T-helper 22 cell (primary cell): Measurements from ENCODE around the gene ABAT.

Experiments used
- DNase-seq: peaks from one replicate; pipeline ENCODE4 v3.0.0-alpha.2; 2020; ENCODE audit warnings: low read depth

ABAT gene

DNA sequence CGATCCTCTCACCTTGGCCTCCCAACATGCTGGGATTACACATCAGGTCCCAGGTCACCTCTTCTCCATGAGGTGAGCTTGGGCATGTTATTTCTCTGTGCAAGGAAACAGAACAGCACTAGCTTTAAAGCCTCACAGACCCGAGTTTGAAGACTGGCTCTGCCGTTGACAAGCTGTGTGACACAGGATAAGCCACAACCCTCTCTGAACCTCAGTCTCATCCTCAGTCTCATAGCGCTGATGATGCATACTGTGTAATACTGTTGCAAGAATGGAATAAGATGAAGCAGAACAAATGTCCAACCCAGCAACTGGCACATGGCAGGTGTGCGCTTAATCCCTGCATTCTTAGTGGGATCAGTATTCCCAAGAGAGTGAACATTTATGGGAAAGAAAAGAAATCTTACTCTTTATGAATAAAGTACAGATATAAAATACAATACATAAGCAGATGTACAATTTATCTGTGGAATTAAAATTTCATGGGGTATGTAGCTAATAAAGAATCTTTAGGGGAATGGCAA lies 43.5 kb downstream of the ABAT start:
- DNase-seq: no peak

DNA sequence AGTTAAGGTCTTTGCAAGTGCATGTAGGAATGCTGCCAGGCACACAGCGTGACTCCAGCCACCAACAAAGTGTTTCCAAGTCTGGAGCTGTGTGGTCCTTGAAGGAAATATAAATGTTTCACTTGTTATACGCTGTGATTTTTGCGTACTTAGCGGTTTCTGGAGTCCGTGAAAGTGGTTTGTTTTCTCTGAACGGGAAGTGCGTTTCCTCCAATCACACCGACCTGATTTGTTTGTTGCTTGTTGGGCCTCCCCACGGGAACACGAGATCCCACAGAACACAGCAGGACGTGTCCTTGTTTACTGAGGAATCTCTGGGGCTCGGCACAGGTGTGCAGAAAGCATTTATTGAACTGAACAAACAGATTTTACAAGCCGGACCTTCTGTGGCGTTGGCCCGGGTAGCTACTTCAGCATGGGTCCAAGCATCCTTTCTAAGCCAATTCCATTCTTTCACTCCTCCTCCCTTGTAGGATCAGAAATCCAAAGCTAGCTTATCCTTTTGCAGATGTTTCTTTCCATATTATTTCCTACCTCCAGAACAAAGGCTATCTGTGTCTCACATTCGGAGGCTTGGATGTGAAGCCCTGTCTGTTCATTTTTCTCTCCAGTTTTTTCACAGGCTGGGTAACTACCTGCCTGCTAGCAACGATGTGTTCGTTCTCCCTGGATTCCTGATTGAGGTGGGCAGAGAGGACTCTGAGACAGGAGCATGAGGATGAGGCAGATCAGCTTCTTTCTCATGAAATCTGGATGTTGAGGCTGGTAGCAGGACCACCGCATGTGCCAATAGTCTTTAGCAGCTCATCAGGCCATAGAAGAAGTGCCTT lies 44.6 kb downstream of the ABAT start:
- no peak for DNase-seq

DNA sequence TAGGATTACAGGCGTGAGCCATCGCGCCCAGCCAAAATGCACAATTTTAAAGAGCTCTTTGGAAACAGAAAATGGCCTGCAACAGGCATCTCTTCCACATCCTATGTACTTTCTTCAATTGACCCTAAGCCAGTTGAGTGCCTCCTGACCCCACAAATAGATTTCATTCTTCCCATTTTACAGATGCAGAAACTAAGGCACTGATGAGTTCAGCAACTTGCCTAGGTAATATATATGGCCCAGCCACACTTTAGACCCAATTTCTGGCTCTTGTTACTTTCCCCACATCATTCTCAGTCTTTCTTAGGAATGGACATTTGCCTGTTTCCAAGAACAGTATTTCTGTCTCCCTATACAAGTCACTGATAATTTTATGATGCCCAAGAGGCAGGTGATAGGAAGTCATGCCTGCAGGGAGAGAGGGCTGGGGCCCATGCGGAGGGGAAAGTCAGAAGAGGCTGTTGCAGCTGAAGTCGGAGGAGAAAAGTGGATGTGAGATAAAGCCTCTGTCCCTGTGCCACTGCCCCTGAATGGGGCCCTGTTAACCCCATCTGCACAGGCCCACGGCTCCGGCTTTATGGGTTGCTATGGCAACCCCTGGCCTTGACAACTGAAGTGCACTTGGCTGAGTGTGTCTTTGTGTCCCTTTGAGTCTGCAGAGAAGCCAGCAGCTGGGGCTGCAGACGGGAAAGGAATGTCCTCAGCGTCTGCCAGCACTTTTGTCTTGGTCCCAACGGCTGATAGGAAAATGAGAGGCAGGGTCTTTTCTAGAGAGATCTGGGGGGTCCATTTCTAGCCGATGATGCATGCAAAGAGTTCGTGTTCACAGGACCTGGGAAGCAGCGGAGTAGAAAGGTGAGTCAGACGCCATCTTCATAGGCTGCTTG lies 45.9 kb downstream of the ABAT start:
- no peak for DNase-seq

DNA sequence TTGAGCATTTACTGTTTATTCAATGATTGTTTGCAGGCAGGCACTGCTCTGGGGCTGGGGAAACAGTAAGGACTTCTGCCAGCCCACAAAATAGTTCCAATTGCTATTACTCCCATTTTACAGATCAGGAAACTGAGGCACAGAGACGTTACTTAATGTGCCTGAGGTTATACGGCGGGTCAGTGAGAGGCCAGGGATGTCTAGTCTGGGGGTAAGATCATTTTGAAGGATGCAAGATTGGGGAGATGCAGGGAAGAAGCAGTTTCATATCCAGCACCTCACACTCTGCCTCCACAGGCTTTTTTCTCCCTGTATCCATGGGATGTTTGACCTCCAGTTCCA lies 46.5 kb downstream of the ABAT start:
- DNase-seq: no peak

DNA sequence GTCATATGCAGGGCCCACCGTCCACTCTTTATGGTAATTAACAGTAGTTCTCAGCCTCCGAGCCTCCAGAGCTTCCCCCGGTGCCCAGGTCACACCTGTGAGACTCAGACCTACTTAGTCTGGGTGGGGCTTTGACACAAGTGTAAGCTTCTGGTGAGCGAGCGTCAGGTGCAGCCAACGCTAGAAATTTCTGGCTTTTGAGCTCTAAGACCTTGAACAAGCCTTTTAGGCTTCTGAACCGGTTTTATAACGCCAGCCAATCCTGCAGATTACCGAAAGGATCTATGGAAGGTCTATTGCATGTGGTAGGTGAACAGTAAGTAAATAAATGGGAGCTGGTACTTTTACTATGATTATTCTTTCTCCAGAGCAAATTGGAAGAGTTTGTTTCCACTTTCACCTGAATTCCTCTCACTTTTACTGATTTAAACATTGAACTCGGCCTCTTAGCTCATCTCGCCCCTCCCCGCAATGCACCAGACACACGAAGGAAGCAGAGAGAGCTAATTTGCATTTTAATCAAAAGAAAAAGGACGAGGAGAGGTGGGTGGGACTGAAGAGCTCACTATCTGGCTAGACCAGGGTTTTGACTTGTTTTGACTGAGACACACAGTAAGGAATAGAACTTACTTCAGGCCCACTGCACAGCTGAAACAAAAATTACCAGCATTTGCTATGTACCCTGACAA lies 47.1 kb downstream of the ABAT start:
- no peak for DNase-seq

DNA sequence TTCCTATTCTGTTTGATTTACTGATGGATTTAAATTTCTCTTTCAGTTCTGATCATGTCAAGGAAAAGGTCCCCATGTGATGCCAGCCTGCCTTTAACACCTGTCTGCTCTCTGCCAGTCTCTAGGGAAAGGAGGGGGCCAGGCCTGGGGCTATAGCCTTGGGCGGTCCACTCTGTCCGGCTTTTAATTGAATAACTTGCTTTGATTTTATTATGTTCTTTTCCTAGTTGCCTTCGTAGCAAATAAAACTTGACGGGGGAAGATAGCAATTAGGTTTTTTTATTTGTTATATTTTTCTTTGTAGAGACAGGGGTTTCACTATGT lies 47.6 kb downstream of the ABAT start:
- no peak for DNase-seq

DNA sequence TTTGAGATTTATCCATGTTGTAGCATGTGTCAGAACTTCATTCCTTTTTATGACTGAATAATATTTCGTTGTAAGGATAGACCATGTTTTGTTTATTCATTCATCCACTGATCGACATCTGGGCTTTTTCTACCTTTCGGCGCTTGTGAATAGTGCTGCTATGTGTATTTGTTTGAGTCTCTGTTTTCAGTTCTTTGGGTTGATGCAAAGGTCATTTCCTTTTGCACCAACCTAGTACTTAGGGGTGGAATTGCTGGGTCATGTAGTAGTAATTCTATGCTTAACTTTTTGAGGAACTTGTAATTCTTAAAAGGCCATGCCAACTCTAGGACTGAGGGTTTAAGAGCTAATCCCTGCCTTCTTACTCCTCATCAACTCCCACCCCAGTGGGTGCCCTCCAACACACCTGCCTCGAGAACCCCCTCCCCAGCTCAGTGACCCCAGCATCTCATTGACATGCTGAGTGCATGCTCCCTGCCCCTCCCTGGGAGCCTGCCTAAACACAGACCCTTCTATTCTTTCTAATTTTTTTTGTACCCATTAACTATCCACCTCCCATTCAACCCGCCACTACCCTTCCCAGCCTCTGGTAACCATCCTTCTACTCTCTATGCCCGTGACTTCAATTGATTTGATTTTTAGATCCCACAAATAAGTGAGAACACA lies 51.2 kb downstream of the ABAT start:
- DNase-seq: no peak

DNA sequence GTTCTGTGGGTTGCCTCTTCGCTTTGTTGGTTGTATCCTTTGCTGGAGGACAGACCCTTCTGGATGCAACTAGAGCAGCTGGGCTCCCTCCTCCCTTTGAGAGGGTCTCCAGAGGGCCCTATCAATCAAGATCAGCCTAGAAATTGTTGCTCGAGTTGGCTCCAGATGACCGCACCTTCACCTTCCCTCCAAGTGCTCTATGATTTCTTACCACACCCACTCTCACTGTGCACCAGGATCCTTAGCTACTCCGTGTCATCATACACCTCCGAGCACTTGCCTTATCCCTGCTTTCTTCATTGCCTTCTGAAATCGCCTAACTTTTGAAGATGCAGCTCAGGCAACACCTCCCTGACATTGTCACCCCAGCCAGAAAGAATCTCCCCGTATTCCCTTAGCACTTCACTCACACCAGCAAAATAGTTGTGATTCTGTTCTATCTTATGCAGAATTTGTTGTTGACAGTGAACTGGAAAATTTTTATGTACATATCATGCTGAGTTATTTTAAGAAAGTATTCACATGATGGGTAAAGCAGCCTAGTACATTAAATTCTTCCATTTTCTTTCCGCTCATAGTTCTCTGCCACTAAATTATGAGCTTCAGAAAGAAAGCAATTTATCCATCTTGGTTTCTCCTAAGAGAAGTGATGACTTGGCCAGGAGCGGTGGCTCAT lies 52.9 kb downstream of the ABAT start:
- no peak for DNase-seq

DNA sequence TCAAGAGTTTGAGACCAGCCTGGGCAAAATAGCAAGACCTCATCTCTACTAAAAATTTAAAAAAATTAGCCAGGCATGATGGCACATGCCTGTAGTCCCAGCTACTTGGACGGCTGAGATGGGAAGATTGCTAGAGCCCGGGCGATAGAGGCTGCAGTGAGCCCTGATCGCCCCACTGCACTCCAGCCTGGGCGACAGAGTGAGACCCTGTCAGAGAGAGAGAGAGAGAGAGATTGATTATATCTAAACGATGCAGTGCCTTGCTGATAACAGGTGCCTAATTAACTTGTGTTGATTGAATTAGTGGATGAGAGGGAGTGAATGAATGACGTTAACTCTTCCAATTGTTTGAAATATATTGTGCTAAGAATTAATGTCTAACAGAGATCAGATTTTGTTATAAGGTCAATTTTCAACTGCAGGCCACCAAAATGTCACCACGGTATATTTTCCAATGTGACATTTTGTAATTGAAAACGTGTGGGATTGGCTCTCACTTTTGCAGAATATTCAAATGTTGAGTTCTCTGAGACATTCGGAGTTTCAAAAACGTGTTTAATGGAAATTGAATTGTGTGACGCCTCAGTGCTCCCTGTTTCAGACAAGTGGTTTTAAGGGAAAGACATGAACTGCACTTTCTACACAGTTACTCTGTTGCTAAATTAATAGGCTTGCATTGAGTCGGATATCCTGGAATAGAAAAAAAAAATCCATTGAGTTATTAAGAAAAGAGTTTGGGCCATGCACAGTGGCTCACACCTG lies 53.6 kb downstream of the ABAT start:
- DNase-seq: no peak

DNA sequence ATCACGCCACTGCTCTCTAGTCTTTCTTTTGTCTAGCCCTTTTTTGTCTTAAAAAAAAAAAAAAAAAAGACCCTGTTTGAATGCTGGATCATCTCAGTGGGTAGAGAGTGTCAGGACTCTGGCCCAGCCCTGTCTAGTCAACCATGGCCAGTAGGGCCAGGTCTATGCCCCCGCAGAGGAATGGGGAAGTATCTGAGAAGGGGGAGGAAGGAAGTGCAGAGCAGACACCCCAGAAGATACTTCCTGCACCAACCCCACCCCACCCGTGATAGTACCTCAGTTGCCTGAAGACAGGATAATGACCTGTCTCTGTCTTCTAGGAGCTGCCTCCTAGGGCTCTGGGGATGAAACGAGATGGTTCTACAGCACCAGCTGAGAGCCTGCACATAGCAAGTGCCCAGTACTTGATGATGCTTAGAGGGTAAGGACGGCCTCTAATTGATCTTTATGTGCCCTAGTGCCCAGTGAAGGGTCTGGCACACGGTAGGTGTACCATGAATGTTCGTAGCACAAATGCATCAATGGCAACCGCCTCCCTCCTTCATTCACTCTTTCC lies 55.4 kb downstream of the ABAT start:
- no peak for DNase-seq

DNA sequence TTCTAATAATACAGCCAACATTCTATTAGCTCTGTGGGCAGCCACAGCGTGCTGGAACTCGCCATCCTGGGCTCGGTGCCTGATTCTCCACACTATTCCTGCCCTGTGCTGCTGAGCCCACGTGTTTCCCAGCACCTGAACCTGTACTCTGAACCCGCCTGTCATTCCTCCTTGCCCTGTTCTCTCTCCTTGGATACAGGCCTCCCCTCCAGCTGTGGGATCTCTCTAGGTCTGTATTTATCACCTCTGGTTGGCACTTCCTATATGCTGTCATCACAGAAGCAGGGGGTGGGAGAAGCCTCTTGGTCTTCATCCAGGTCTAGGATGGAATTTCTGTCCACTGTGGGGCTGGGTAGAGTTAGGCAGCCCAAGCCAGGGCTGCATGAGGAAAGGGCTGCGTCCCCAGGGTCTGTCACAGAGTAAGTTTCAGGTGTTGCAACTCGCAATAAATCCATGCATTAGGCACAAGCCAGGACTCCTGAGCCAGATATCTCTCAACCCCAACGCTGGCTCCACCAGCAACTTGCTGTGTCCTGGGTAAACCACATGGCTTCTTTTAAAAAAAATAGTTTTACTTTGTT lies 56.0 kb downstream of the ABAT start:
- no peak for DNase-seq

DNA sequence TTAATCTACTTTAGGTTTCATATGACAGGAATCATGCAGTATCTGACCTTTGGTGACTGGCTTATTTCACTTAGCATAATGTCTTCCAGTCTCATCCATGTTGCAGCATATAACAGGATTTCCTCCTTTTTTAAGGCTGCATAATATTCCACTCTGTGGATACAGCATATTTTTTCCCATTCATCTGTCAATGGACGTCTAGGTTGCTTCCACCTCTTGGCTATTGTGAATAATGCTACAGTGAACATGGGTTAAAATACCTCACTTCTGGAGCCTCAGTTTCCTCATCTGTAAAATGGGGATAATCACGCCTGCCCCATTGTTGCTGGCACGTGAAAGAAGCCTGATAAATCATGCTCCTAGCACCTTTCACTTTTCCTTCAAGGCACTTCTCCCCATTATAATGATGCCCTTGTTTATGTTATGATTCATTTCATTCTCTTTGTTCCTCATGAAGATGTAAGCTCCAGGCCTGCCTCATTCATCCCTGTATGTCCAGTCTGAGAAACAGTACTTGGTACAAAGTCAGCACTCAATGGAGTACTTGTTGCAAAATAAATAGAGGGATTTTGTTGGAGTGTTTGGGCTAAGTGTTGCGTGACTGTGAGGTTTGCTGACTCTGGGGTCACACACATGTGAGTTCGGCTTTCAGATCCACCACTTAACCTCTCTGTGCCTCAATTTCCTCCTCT lies 59.6 kb downstream of the ABAT start:
- no peak for DNase-seq

DNA sequence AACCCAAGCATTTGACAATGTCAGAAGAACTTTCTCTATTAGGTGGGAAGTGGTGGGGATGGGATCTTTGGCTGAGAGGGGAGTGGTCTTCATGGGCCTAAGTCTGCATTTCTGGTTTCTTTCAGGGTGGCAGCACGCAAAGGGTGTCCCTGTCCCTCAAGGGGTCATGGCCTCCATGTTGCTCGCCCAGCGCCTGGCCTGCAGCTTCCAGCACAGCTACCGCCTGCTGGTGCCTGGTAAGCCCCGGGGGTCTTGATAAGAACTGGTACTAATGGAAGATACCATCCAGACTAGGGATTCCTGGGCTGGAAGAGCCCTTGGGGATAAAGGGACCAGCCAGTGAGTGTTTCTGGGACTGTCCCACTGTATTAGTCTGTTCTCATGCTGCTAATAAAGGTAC lies 61.2 kb downstream of the ABAT start:
- no peak for DNase-seq

DNA sequence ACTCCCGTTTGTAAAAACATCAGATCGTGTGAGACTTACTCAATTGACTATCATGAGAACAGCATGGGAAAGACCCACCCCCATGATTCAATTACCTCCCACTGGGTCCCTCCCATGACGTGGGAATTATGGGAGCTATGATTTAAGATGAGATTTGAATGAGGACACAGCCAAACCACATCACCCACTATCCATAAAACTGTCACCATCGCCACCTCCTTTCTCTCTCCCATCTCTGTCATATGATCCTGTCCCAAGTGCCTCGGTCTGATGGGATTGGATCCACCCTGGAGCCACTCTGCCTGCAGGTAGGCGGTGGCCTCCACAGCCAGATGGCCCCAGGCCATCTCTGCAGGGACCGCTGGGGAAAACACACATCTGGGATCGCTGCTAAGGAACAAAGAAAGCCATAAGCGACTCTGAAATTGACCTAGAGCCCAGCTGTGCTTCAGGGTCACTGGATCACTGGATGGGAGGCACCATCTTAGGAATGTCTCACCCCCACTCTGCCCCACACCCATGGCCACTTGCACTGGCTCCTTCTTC lies 61.8 kb downstream of the ABAT start:
- no peak for DNase-seq

DNA sequence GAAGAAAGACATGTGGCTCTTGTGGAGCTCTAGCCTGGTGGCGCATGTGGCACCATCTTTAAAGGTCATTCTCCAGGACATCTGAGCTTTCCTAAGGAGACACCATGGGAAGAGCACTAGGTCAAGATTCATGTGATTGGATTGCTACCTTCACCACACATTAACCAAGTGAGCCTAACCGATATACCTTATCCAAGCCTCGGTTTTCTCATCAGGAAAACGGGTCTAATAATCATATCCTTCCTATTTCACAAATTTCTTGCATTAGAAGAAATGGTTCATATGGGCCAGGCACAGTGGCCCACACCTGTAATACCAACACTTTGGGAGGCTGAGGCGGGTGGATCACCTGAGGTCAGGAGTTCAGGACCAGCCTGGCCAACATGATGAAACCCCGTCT lies 64.7 kb downstream of the ABAT start:
- DNase-seq: no peak

DNA sequence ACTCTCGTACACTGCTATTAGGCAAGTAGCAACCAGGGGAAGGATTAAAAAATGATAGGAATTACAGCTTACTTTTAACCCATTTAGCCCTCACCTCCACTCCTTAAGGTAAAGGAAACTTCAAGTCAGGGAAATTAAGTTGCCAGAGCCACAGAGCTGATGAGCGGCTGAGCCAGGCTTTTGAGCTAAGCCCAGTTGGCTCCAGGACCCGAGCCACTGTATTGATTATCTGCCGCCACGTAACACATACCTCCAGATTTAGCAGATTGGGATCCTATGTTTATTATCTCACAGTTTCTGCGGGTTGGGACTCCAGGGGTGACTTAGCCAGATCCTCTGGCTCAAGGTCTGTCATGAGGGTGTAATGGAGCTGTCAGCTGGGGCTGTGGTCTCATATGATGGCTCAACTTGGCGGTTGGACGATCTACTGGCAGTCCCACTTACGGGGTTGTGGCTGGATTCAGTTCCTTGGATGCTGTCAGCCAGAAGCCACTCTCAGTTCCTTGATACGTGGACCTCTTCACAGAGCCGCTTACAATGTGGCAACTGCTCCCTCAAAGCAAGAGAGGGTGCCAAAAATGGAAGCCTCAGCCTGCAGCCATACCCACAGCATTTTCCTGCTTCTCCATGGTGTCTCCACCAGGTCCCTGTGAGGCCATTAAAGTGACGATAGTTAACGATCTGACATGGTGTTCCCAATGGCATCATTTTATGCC lies 65.7 kb downstream of the ABAT start:
- DNase-seq: no peak

DNA sequence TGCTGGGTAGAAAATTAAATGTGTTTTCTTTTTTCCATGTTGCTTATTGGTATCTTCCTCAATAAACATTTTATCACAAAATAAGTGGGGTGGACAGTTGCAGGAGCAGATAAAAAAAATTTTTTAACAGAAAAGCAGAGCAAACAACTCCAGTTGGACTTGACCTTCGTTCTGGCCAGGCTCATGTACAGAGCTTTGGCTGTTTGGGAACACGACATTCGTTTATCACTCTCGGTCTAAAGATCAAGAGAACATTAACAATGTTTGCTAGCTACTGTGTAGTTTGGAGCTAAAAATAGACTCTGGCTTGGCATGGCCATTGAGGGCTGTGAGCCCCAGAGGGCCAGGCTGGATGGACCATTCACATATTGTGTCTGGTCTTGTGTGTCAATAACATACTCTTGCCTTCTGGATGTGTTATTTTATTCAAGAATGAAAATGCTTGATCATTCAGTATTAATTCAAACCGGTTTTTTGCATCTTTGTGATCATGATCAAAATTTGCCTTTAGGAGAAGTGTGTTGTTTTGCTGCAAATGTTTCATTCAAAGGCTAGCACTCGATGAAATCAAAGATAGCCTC lies 66.4 kb downstream of the ABAT start:
- DNase-seq: no peak

DNA sequence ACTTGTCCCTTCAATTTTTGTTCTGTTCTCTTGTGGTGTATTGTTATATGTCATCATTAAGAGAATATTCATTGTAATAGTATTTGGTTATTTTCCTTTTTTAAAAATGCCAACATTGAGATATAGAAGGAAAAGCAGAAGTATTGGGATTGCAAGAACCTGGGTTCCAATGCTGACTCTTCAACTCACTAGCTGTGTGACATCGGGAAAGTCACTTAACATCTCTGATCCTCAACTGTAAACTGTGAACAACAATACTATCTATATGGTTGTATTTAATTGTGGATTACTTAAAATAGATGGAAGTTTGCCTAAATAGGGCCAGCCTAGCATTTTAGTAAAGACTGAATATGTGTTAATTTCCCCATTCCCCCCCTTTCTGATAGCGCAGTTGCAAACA lies 67.2 kb downstream of the ABAT start:
- DNase-seq: no peak
